ENCODE measurements around the gene SET. TPM values are rescaled to one million over a fixed set of nuclear protein-coding genes. Genes with fewer than 3 reads are reported as not detected.

Gene SET
- total RNA-seq, 1 experiment from 2014 or later: 745 TPM

- Mint-ChIP-seq H3K27me3 (ENCODE audit: insufficient read depth, unreplicated experiment) (no peaks in the 10 kb centered on the region), H3K27ac (ENCODE audit: unreplicated experiment) (no peak overlapping the region), H3K9me3 (ENCODE audit: unreplicated experiment) (no peaks in the 10 kb centered on the region), H3K36me3 (ENCODE audit: insufficient read depth, unreplicated experiment) (peaks cover 22% of the 10 kb centered on the region), H3K4me3 (ENCODE audit: unreplicated experiment) (no peak overlapping the region), H3K4me1 (ENCODE audit: low read depth, unreplicated experiment) (peaks cover 11% of the 10 kb centered on the region)
- POLR2A ChIA-PET: no interaction called here
- no peaks in the 10 kb centered on the region for H3K36me3 ChIP-seq (ENCODE audit: control insufficient read depth, insufficient read depth, low read length)
- no peak for DNase-seq
- CTCF ChIA-PET: no interaction called here
- no peak for TF ChIP-seq CTCF (IDR thresholded peaks at IDR 0.05; ENCODE audit: insufficient read depth in 1 of 2, low read depth in 1 of 2, low read length in 1 of 2, severe bottlenecking in 1 of 2, unreplicated experiment in 1 of 2)
- no peaks in the 10 kb centered on the region for H3K9me3 ChIP-seq
- intact Hi-C loops (cut with micrococcal nuclease; ENCODE audit: unreplicated experiment): no loop called here
- no peaks in the 10 kb centered on the region for H3K27me3 ChIP-seq (replicated peaks; ENCODE audit: control insufficient read depth, insufficient read depth, low read length)
- H3K4me3 ChIP-seq (ENCODE audit: low read depth, low read length): no peak overlapping the region
- no TSS peak for BruUV-seq (replicated peaks)
- no peaks in the 10 kb centered on the region for H3K4me1 ChIP-seq
These were observed 38.7 kb downstream of the SET start for GRCh38 chr9:128727640-128728248.

- CTCF ChIA-PET: no interaction called here
These were observed 39.3 kb downstream of the SET start for GRCh38 chr9:128728298-128728697.

GRCh38 chr9:128729302-128729701, 40.3 kb downstream of the SET start:
- H3K36me3 ChIP-seq (ENCODE audit: control insufficient read depth, insufficient read depth, low read length): no peaks in the 10 kb centered on the region
- ChIA-PET POLR2A (no interaction called here), CTCF (no interaction called here)
- intact Hi-C loops (cut with micrococcal nuclease; ENCODE audit: unreplicated experiment): no loop called here
- TF ChIP-seq CTCF (IDR thresholded peaks at IDR 0.05; ENCODE audit: insufficient read depth in 1 of 2, low read depth in 1 of 2, low read length in 1 of 2, severe bottlenecking in 1 of 2, unreplicated experiment in 1 of 2): no peak
- H3K4me1 ChIP-seq: no peaks in the 10 kb centered on the region
- Mint-ChIP-seq H3K27ac (ENCODE audit: unreplicated experiment) (no peak overlapping the region), H3K4me1 (ENCODE audit: low read depth, unreplicated experiment) (peaks cover 8% of the 10 kb centered on the region), H3K36me3 (ENCODE audit: insufficient read depth, unreplicated experiment) (peaks cover 15% of the 10 kb centered on the region), H3K4me3 (ENCODE audit: unreplicated experiment) (no peak overlapping the region), H3K9me3 (ENCODE audit: unreplicated experiment) (no peaks in the 10 kb centered on the region), H3K27me3 (ENCODE audit: insufficient read depth, unreplicated experiment) (no peaks in the 10 kb centered on the region)
- no peaks in the 10 kb centered on the region for H3K27me3 ChIP-seq (replicated peaks; ENCODE audit: control insufficient read depth, insufficient read depth, low read length)
- BruUV-seq (replicated peaks): no TSS peak
- H3K9me3 ChIP-seq: no peaks in the 10 kb centered on the region
- DNase-seq: no peak
- H3K4me3 ChIP-seq (ENCODE audit: low read depth, low read length): no peak overlapping the region

More at GRCh38 chr9:128728298-128728697, 39.3 kb downstream of the SET start:
- H3K27me3 Mint-ChIP-seq (ENCODE audit: insufficient read depth, unreplicated experiment): no peaks in the 10 kb centered on the region
- DNase-seq: no peak
- intact Hi-C loops (cut with micrococcal nuclease; ENCODE audit: unreplicated experiment): no loop called here
- BruUV-seq (replicated peaks): no TSS peak
- H3K9me3 ChIP-seq: no peaks in the 10 kb centered on the region
- H3K4me3 ChIP-seq (ENCODE audit: low read depth, low read length): no peak overlapping the region
- no peaks in the 10 kb centered on the region for H3K4me1 ChIP-seq
- H3K4me1 Mint-ChIP-seq (ENCODE audit: low read depth, unreplicated experiment): peaks cover 8% of the 10 kb centered on the region
- no peaks in the 10 kb centered on the region for H3K9me3 Mint-ChIP-seq (ENCODE audit: unreplicated experiment)
- H3K4me3 Mint-ChIP-seq (ENCODE audit: unreplicated experiment): no peak overlapping the region
- peaks cover 19% of the 10 kb centered on the region for H3K36me3 Mint-ChIP-seq (ENCODE audit: insufficient read depth, unreplicated experiment)
- H3K27me3 ChIP-seq (replicated peaks; ENCODE audit: control insufficient read depth, insufficient read depth, low read length): no peaks in the 10 kb centered on the region
- no peaks in the 10 kb centered on the region for H3K36me3 ChIP-seq (ENCODE audit: control insufficient read depth, insufficient read depth, low read length)
- no peak for TF ChIP-seq CTCF (IDR thresholded peaks at IDR 0.05; ENCODE audit: insufficient read depth in 1 of 2, low read depth in 1 of 2, low read length in 1 of 2, severe bottlenecking in 1 of 2, unreplicated experiment in 1 of 2)
- H3K27ac Mint-ChIP-seq (ENCODE audit: unreplicated experiment): no peak overlapping the region
- POLR2A ChIA-PET: no interaction called here

All from Caco-2 (cell line).